OCI-LY1 (cell line): ENCODE results near the gene KANSL1.

ENCODE experiments used
- H2AFZ ChIP-seq: fragments of 200-600 bp; sonication (generic), shearing (Covaris generic); 2 replicates; pipeline ENCODE4 v1.6.0; 2014; ENCODE audit warnings: antibody characterized with exemption, mild to moderate bottlenecking, low read length
- H3F3A ChIP-seq: fragments of 200-600 bp; sonication (generic), shearing (Covaris generic); 2 replicates; pipeline ENCODE4 v1.6.0; 2014; ENCODE audit warnings: mild to moderate bottlenecking, antibody characterized with exemption, low read length, moderate library complexity; ENCODE audit not compliant: insufficient read depth
- H3K27ac ChIP-seq: fragments of 200-600 bp; sonication (generic); 2 replicates; pipeline ENCODE4 v1.5.1; 2014; ENCODE audit warnings: low read length, mixed run types, mild to moderate bottlenecking, low read depth; ENCODE audit not compliant: poor library complexity, severe bottlenecking
- H3K27me3 ChIP-seq: fragments of 200-600 bp; sonication (generic); 2 replicates; pipeline ENCODE4 v1.6.0; 2014; ENCODE audit warnings: antibody characterized with exemption, mild to moderate bottlenecking, low read length, moderate library complexity; ENCODE audit not compliant: insufficient read depth
- H3K36me3 ChIP-seq: fragments of 200-600 bp; sonication (generic); 2 replicates; pipeline ENCODE4 v1.6.1; 2014; ENCODE audit warnings: mild to moderate bottlenecking, antibody characterized with exemption, low read length, moderate library complexity, mixed read lengths; ENCODE audit not compliant: insufficient read depth
- H3K4me1 ChIP-seq: fragments of 200-600 bp; sonication (generic); 2 replicates; pipeline ENCODE4 v1.5.1; 2014; ENCODE audit warnings: mild to moderate bottlenecking, low read length, moderate library complexity; ENCODE audit not compliant: insufficient read depth, severe bottlenecking
- H3K4me2 ChIP-seq: fragments of 200-600 bp; sonication (generic), shearing (Covaris generic); 2 replicates; pipeline ENCODE4 v1.6.1; 2014; ENCODE audit warnings: low read length
- H3K4me3 ChIP-seq: fragments of 200-600 bp; sonication (generic); 2 replicates; pipeline ENCODE4 v1.5.1; 2014; ENCODE audit warnings: low read length, low read depth, mild to moderate bottlenecking, mixed read lengths; ENCODE audit not compliant: poor library complexity, severe bottlenecking
- H3K79me2 ChIP-seq: fragments of 200-600 bp; shearing (Covaris generic); 2 replicates; pipeline ENCODE4 v1.6.1; 2016; ENCODE audit warnings: mixed run types, low read length, mixed read lengths; ENCODE audit not compliant: insufficient read depth
- H3K9ac ChIP-seq: fragments of 200-600 bp; sonication (generic), shearing (Covaris generic); 2 replicates; pipeline ENCODE4 v1.6.1; 2014; ENCODE audit warnings: mild to moderate bottlenecking, low read length, mixed read lengths
- H3K9me2 ChIP-seq: fragments of 200-600 bp; sonication (generic), shearing (Covaris generic); 2 replicates; pipeline ENCODE4 v1.6.1; 2014; ENCODE audit warnings: low read depth, mild to moderate bottlenecking, low read length, mixed read lengths
- H3K9me3 ChIP-seq: fragments of 200-600 bp; shearing (Covaris generic); 2 replicates; pipeline ENCODE4 v1.6.1; 2014; ENCODE audit warnings: low read length, mixed read lengths
- H4K20me1 ChIP-seq: fragments of 200-600 bp; sonication (generic), shearing (Covaris generic); 2 replicates; pipeline ENCODE4 v1.6.0; 2016; ENCODE audit warnings: mild to moderate bottlenecking, low read length; ENCODE audit not compliant: insufficient read depth
- CTCF ChIP-seq: fragments of 200-600 bp; sonication (generic), shearing (Covaris generic); IDR thresholded peaks from 2 replicates; pipeline ENCODE4 v1.5.1; 2017; ENCODE audit warnings: mild to moderate bottlenecking, antibody characterized with exemption, low read length, moderate library complexity, mixed read lengths
- EZH2 ChIP-seq: fragments of 200-600 bp; sonication (generic), shearing (Covaris generic); IDR thresholded peaks from 2 replicates; pipeline ENCODE4 v1.8.0; 2017; ENCODE audit warnings: borderline replicate concordance, mixed run types, mild to moderate bottlenecking, antibody characterized with exemption, low read length, moderate library complexity, mixed read lengths

KANSL1 gene

GRCh38 chr17:46035112-46035818 lies 158.0 kb downstream of the KANSL1 start:
- H3K9me3 ChIP-seq = no peaks in the 10 kb centered on the region
- peaks cover 98% of the 10 kb centered on the region for H3K36me3 ChIP-seq
- H2AFZ ChIP-seq = no peak overlapping the region
- H3K9ac ChIP-seq = no peak overlapping the region
- no peak overlapping the region for H3K27ac ChIP-seq
- H3K4me2 ChIP-seq = no peak overlapping the region
- TF ChIP-seq CTCF (no peak), EZH2 (no peak)
- no peaks in the 10 kb centered on the region for H3K79me2 ChIP-seq
- no peak overlapping the region for H3K4me3 ChIP-seq
- no peaks in the 10 kb centered on the region for H3K9me2 ChIP-seq
- no peaks in the 10 kb centered on the region for H3K27me3 ChIP-seq
- no peaks in the 10 kb centered on the region for H4K20me1 ChIP-seq
- H3F3A ChIP-seq = no peaks in the 10 kb centered on the region
- no peaks in the 10 kb centered on the region for H3K4me1 ChIP-seq

GRCh38 chr17:46033392-46033791 lies 159.8 kb downstream of the KANSL1 start:
- H3K9ac ChIP-seq = no peak overlapping the region
- TF ChIP-seq EZH2 (no peak), CTCF (no peak)
- no peak overlapping the region for H3K4me3 ChIP-seq
- no peaks in the 10 kb centered on the region for H3K79me2 ChIP-seq
- H3K9me2 ChIP-seq = no peaks in the 10 kb centered on the region
- H3K36me3 ChIP-seq = peaks cover 87% of the 10 kb centered on the region
- no peak overlapping the region for H2AFZ ChIP-seq
- peaks cover 10% of the 10 kb centered on the region for H3K4me1 ChIP-seq
- H3K4me2 ChIP-seq = no peak overlapping the region
- no peaks in the 10 kb centered on the region for H3K27me3 ChIP-seq
- H3K27ac ChIP-seq = no peak overlapping the region
- no peaks in the 10 kb centered on the region for H3K9me3 ChIP-seq
- H4K20me1 ChIP-seq = no peaks in the 10 kb centered on the region
- no peaks in the 10 kb centered on the region for H3F3A ChIP-seq

- Histone ChIP-seq H3K27me3 (no peaks in the 10 kb centered on the region), H3K9ac (no peak overlapping the region), H3K9me3 (no peaks in the 10 kb centered on the region), H2AFZ (no peak overlapping the region), H3K9me2 (no peaks in the 10 kb centered on the region), H3K27ac (no peak overlapping the region), H3K4me3 (no peak overlapping the region), H4K20me1 (no peaks in the 10 kb centered on the region), H3K4me1 (peaks cover 11% of the 10 kb centered on the region), H3K36me3 (peaks cover 87% of the 10 kb centered on the region), H3K4me2 (no peak overlapping the region), H3K79me2 (no peaks in the 10 kb centered on the region), H3F3A (no peaks in the 10 kb centered on the region)
- TF ChIP-seq CTCF = no peak
- TF ChIP-seq EZH2 = no peak
These were observed 160.3 kb downstream of the KANSL1 start for GRCh38 chr17:46032909-46033308.
